NCI-H1092 treated with DMSO at 0.1 percent for 48 hours (cell line): ENCODE results near the gene AURKA.
"Not testable (repeated sequence)": the region's sequence is repeated elsewhere in the genome, so short reads cannot be mapped to it uniquely, and the experiment has no call there.

Experiments
- DNase-seq: peaks from one replicate; lab custom pipeline; 2025; lab: John Stamatoyannopoulos, UW

Gene AURKA

GRCh38 chr20:56358600-56359211, 33.3 kb downstream of the AURKA start, which contains the start of gene FAM210B:
Gene FAM210B, plus strand, starts transcription at chr20:56358974. Its CDS starts 32 bp downstream, at chr20:56359006.
- peak; percentile 85 for DNase-seq

GRCh38 chr20:56358070-56358469, 33.9 kb downstream of the AURKA start:
- DNase-seq, result no peak

- DNase-seq, result no peak
Observed at GRCh38 chr20:56353356-56353755, 38.7 kb downstream of the AURKA start.

GRCh38 chr20:56352345-56353055, 39.5 kb downstream of the AURKA start:
- no peak for DNase-seq

- DNase-seq, result no peak
Observed at GRCh38 chr20:56350842-56351241, 41.2 kb downstream of the AURKA start.

- no peak for DNase-seq
Observed at GRCh38 chr20:56348746-56349145, 43.3 kb downstream of the AURKA start.

GRCh38 chr20:56348305-56348693, 43.7 kb downstream of the AURKA start:
- no peak for DNase-seq

GRCh38 chr20:56347628-56348304, 44.2 kb downstream of the AURKA start:
- no peak for DNase-seq

- DNase-seq, result no peak
Observed at GRCh38 chr20:56345911-56346310, 46.1 kb downstream of the AURKA start.

- DNase-seq, result no peak
Observed at GRCh38 chr20:56343861-56344381, 48.1 kb downstream of the AURKA start.

GRCh38 chr20:56342783-56343182, 49.2 kb downstream of the AURKA start:
- no peak for DNase-seq

- DNase-seq, result not testable (repeated sequence)
Observed at GRCh38 chr20:56336709-56337108, 55.3 kb downstream of the AURKA start.

GRCh38 chr20:56328861-56329260, 63.2 kb downstream of the AURKA start:
- no peak for DNase-seq

- DNase-seq, result no peak
Observed at GRCh38 chr20:56324806-56325205, 67.2 kb downstream of the AURKA start.

- no peak for DNase-seq
Observed at GRCh38 chr20:56323656-56324055, 68.4 kb downstream of the AURKA start.

GRCh38 chr20:56323206-56323605, 68.8 kb downstream of the AURKA start:
- no peak for DNase-seq

- no peak for DNase-seq
Observed at GRCh38 chr20:56322681-56323080, 69.3 kb downstream of the AURKA start.
